Measurements from ENCODE around the gene ALKBH6.

- TF ChIP-seq CTCF (IDR thresholded peaks at IDR 0.05) (peak in 2 of 6 experiments; percentile 7 to 27), POLR2A (IDR thresholded peaks at IDR 0.05) (no peak)
Measured at GRCh38 chr19:36030264-36031148, 16.5 kb upstream of the ALKBH6 start.
